Amniotic stem cell (primary cell): ENCODE data around the gene ALK.
"Not testable (repeated sequence)": the region's sequence is repeated elsewhere in the genome, so short reads cannot be mapped to it uniquely, and the experiment has no call there.

ENCODE experiments used
- DNase-seq: peaks from one replicate; lab custom pipeline; 2025; lab: John Stamatoyannopoulos, UW

The ALK gene

GRCh38 chr2:29839306-29839705 lies 82.1 kb downstream of the ALK start:
- DNase-seq = no peak

- DNase-seq = no peak
Measured at GRCh38 chr2:29837925-29838324, 83.5 kb downstream of the ALK start.

GRCh38 chr2:29834624-29835023 lies 86.8 kb downstream of the ALK start:
- DNase-seq = no peak

- no peak for DNase-seq
Measured at GRCh38 chr2:29834036-29834540, 87.3 kb downstream of the ALK start.

GRCh38 chr2:29831560-29831959 lies 89.8 kb downstream of the ALK start:
- DNase-seq = no peak

- no peak for DNase-seq
Measured at GRCh38 chr2:29829841-29830240, 91.5 kb downstream of the ALK start.

- DNase-seq = not testable (repeated sequence)
Measured at GRCh38 chr2:29824145-29824544, 97.2 kb downstream of the ALK start.

GRCh38 chr2:29821591-29821990 lies 99.8 kb downstream of the ALK start:
- DNase-seq = no peak

- DNase-seq = no peak
Measured at GRCh38 chr2:29819570-29819969, 101.8 kb downstream of the ALK start.

- no peak for DNase-seq
Measured at GRCh38 chr2:29817801-29818680, 103.3 kb downstream of the ALK start.

- no peak for DNase-seq
Measured at GRCh38 chr2:29817299-29817698, 104.1 kb downstream of the ALK start.

GRCh38 chr2:29816651-29817050 lies 104.7 kb downstream of the ALK start:
- DNase-seq = no peak

- no peak for DNase-seq
Measured at GRCh38 chr2:29811378-29811777, 110.0 kb downstream of the ALK start.

- DNase-seq = no peak
Measured at GRCh38 chr2:29810956-29811355, 110.4 kb downstream of the ALK start.

- DNase-seq = no peak
Measured at GRCh38 chr2:29808321-29808720, 113.1 kb downstream of the ALK start.

- DNase-seq = no peak
Measured at GRCh38 chr2:29807082-29807481, 114.3 kb downstream of the ALK start.

GRCh38 chr2:29806461-29806860 lies 114.9 kb downstream of the ALK start:
- no peak for DNase-seq

- DNase-seq = no peak
Measured at GRCh38 chr2:29804671-29805070, 116.7 kb downstream of the ALK start.

GRCh38 chr2:29803537-29803936 lies 117.8 kb downstream of the ALK start:
- no peak for DNase-seq

- DNase-seq = no peak
Measured at GRCh38 chr2:29802986-29803385, 118.4 kb downstream of the ALK start.

GRCh38 chr2:29799628-29800027 lies 121.8 kb downstream of the ALK start:
- no peak for DNase-seq

GRCh38 chr2:29797916-29798315 lies 123.5 kb downstream of the ALK start:
- DNase-seq = no peak

GRCh38 chr2:29796446-29796845 lies 124.9 kb downstream of the ALK start:
- no peak for DNase-seq
